DOHH2 (cell line): ENCODE results near the gene DBI.
A peak's percentile ranks its signal among the peaks of the same experiment; 100 is the strongest.

Source experiments
- H3F3A ChIP-seq: fragments of 200-600 bp; sonication (generic), shearing (Covaris generic); 2 replicates; pipeline ENCODE4 v1.6.0; 2016; ENCODE audit warnings: antibody characterized with exemption, mild to moderate bottlenecking; ENCODE audit not compliant: control insufficient read depth, insufficient read depth
- H3K27ac ChIP-seq: fragments of 200-600 bp; sonication (generic); 2 replicates; pipeline ENCODE4 v1.5.1; 2014; ENCODE audit warnings: low read depth, mild to moderate bottlenecking, low read length, moderate library complexity
- H3K27me3 ChIP-seq: fragments of 200-600 bp; sonication (generic); 2 replicates; pipeline ENCODE4 v1.6.1; 2014; ENCODE audit warnings: mild to moderate bottlenecking, low read length, mixed read lengths; ENCODE audit not compliant: control insufficient read depth
- H3K36me3 ChIP-seq: fragments of 200-600 bp; sonication (generic); 2 replicates; pipeline ENCODE4 v1.6.1; 2014; ENCODE audit warnings: mild to moderate bottlenecking, low read length, moderate library complexity, mixed read lengths; ENCODE audit not compliant: control insufficient read depth
- H3K4me1 ChIP-seq: fragments of 200-600 bp; sonication (generic); 2 replicates; pipeline ENCODE4 v1.6.1; 2014; ENCODE audit warnings: mild to moderate bottlenecking, low read length, mixed read lengths; ENCODE audit not compliant: control insufficient read depth
- H3K4me2 ChIP-seq: fragments of 200-600 bp; sonication (generic); 2 replicates; pipeline ENCODE4 v1.6.0; 2014; ENCODE audit warnings: mild to moderate bottlenecking, low read length, moderate library complexity
- H3K4me3 ChIP-seq: fragments of 200-600 bp; sonication (generic); 2 replicates; pipeline ENCODE4 v1.5.1; 2014; ENCODE audit warnings: mild to moderate bottlenecking, low read length, mixed read lengths
- H3K79me2 ChIP-seq: fragments of 200-600 bp; sonication (generic); 2 replicates; pipeline ENCODE4 v1.6.1; 2014; ENCODE audit warnings: mild to moderate bottlenecking, low read length, mixed read lengths; ENCODE audit not compliant: control insufficient read depth
- H3K9me2 ChIP-seq: fragments of 200-600 bp; sonication (generic); replicated peaks from 2 replicates; pipeline ENCODE4 v1.6.1; 2014; ENCODE audit warnings: mild to moderate bottlenecking, low read length, mixed read lengths; ENCODE audit not compliant: control insufficient read depth
- H3K9me3 ChIP-seq: fragments of 200-600 bp; sonication (generic); 2 replicates; pipeline ENCODE4 v1.6.1; 2014; ENCODE audit warnings: antibody characterized with exemption, low read length, mixed read lengths; ENCODE audit not compliant: control insufficient read depth, insufficient read depth
- H4K20me1 ChIP-seq: fragments of 200-600 bp; sonication (generic); 2 replicates; pipeline ENCODE4 v1.6.0; 2014; ENCODE audit warnings: low read depth, mild to moderate bottlenecking, antibody characterized with exemption, low read length, moderate library complexity; ENCODE audit not compliant: control insufficient read depth, insufficient read depth
- EZH2phosphoT487 ChIP-seq: fragments of 200-600 bp; sonication (generic); IDR thresholded peaks from 2 replicates; pipeline ENCODE4 v1.6.1; 2017; ENCODE audit warnings: borderline replicate concordance, mild to moderate bottlenecking, antibody characterized with exemption, low read length, moderate library complexity, mixed read lengths
- TF ChIP-seq, protein P1 (sequence below): fragments of 200-600 bp; sonication (generic); IDR thresholded peaks from one replicate; pipeline ENCODE4 v1.5.1; 2014; ENCODE audit warnings: antibody characterized with exemption, mild to moderate bottlenecking, low read depth, low read length; ENCODE audit not compliant: poor library complexity, severe bottlenecking

DBI gene

DNA sequence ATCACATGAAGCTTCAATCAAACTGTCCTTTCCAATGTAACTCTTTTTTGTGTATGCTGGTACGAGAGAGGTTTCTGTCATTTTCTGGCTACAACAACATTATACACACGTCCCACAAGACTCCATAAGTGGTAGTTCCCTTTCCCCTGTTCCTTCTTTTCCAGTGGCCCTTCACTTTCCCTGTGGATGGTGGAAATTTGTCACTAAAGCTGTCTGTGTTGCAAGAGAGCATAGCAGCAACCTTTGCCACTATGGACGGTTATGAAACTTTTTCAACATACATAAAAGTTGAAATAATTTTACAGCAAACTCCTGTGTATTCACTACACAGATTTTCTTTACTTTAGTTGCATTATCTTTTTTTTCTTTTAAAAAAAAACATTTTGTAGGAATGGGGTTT lies 18.7 kb downstream of the DBI start:
- H4K20me1 ChIP-seq: no peaks in the 10 kb centered on the region
- H3K79me2 ChIP-seq: no peaks in the 10 kb centered on the region
- no peak overlapping the region for H3K4me2 ChIP-seq
- no peak for TF ChIP-seq EZH2phosphoT487
- TF ChIP-seq, protein P1, sequence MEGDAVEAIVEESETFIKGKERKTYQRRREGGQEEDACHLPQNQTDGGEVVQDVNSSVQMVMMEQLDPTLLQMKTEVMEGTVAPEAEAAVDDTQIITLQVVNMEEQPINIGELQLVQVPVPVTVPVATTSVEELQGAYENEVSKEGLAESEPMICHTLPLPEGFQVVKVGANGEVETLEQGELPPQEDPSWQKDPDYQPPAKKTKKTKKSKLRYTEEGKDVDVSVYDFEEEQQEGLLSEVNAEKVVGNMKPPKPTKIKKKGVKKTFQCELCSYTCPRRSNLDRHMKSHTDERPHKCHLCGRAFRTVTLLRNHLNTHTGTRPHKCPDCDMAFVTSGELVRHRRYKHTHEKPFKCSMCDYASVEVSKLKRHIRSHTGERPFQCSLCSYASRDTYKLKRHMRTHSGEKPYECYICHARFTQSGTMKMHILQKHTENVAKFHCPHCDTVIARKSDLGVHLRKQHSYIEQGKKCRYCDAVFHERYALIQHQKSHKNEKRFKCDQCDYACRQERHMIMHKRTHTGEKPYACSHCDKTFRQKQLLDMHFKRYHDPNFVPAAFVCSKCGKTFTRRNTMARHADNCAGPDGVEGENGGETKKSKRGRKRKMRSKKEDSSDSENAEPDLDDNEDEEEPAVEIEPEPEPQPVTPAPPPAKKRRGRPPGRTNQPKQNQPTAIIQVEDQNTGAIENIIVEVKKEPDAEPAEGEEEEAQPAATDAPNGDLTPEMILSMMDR: no peak
- no peak overlapping the region for H3K27ac ChIP-seq
- no peaks in the 10 kb centered on the region for H3K27me3 ChIP-seq
- peaks cover 20% of the 10 kb centered on the region for H3K4me1 ChIP-seq
- H3K9me3 ChIP-seq: no peaks in the 10 kb centered on the region
- no peak overlapping the region for H3K4me3 ChIP-seq
- H3K9me2 ChIP-seq: no peaks in the 10 kb centered on the region
- no peaks in the 10 kb centered on the region for H3K36me3 ChIP-seq
- no peaks in the 10 kb centered on the region for H3F3A ChIP-seq

DNA sequence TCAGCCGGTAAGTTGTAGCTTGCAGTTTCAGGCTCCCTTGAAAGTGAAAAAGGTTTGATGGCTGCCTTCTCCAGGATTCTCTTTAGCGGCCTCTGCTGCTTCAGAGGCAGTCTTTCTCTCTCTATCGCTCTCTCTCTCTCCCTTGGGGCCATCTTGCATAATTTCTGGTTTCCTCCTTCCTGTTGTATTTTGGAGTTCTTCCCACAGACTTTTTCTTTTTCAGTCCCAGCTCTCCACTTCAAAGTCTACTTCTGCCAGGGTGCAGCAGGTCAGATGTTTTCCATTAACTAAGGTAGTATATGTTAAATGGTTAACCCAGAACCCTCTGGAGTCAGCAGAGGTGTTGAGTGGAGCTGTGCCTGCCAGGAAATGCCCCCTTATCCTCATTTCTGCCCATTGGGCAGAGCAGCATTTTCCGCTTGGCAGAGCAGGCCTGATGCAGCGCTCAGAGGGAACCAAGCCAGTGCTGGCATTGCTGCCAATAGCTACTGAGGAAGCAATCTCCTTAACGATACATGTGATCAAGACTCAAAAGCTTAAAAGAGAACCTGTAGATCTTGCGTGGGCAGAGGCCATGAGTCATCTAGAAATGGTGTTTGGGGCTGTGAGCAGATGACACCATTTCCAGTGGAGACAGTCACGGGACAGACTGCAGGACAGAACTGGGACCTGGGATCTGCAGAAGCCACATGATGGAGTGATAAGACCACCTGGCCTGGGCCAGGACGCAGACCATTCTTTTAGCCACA lies 20.8 kb downstream of the DBI start:
- peak overlapping the region; percentile 19 for H3K4me2 ChIP-seq
- H3K27me3 ChIP-seq: no peaks in the 10 kb centered on the region
- H3K4me3 ChIP-seq: no peak overlapping the region
- H3F3A ChIP-seq: no peaks in the 10 kb centered on the region
- no peaks in the 10 kb centered on the region for H4K20me1 ChIP-seq
- TF ChIP-seq, protein P1: no peak
- TF ChIP-seq EZH2phosphoT487: no peak
- no peaks in the 10 kb centered on the region for H3K36me3 ChIP-seq
- H3K9me3 ChIP-seq: no peaks in the 10 kb centered on the region
- H3K27ac ChIP-seq: no peak overlapping the region
- no peaks in the 10 kb centered on the region for H3K79me2 ChIP-seq
- H3K4me1 ChIP-seq: peaks cover 20% of the 10 kb centered on the region
- H3K9me2 ChIP-seq: no peaks in the 10 kb centered on the region

DNA sequence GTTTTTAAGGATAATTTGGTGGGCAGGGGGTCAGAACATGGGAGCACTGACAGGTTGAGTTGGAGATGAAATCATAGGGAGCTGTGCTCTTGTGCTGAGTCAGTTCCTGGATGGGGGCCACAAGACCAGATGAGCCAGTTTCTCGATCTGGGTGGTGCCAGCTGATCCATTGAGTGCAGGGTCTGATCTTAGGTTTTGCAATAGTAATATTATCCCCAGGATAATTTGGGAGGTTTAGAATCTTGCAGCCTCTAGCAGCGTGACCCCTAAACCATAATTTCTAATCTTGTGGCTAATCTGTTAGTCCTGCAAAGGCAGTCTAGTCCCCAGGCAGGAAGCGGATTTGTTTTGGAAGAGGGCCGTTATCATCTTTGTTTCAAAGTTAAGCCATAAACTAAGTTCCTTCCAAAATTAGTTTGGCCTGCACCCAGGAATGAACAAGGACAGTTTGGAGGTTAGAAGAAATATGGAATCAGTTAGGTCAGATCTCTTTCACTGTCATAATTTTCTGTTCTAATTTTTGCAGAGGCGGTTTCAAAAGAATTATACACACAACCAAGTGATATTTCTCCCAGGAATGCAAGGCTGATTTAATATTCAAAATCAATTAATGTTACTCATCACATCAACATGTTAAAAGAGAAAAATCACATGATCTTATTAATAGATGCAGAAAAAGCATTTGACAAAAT lies 23.0 kb downstream of the DBI start:
- H3K4me3 ChIP-seq: no peak overlapping the region
- H3F3A ChIP-seq: no peaks in the 10 kb centered on the region
- TF ChIP-seq, protein P1: no peak
- no peak for TF ChIP-seq EZH2phosphoT487
- no peak overlapping the region for H3K27ac ChIP-seq
- H3K79me2 ChIP-seq: no peaks in the 10 kb centered on the region
- H3K4me2 ChIP-seq: no peak overlapping the region
- H3K9me3 ChIP-seq: no peaks in the 10 kb centered on the region
- H3K36me3 ChIP-seq: no peaks in the 10 kb centered on the region
- peaks cover 11% of the 10 kb centered on the region for H3K4me1 ChIP-seq
- no peaks in the 10 kb centered on the region for H4K20me1 ChIP-seq
- H3K9me2 ChIP-seq: no peaks in the 10 kb centered on the region
- no peaks in the 10 kb centered on the region for H3K27me3 ChIP-seq
